MM.1S (cell line): Measurements from ENCODE around the gene ITPRIP.

ENCODE experiments used
- CTCF ChIP-seq: fragments of 300-600 bp; sonication (generic); IDR thresholded peaks from 2 replicates; pipeline ENCODE4 v1.5.1; 2016; ENCODE audit warnings: antibody characterized with exemption, low read length, mixed read lengths
- EZH2 ChIP-seq: fragments of 300-600 bp; sonication (generic); optimal IDR thresholded peaks from 2 replicates; pipeline ENCODE3; 2017; ENCODE audit warnings: low read depth, mild to moderate bottlenecking, antibody characterized with exemption, low read length, mixed read lengths

GRCh38 chr10:104260775-104261115 lies 77.5 kb downstream of the ITPRIP start:
- TF ChIP-seq CTCF (no peak), EZH2 (no peak)
